ENCODE data around the gene CYTH4.

DNA sequence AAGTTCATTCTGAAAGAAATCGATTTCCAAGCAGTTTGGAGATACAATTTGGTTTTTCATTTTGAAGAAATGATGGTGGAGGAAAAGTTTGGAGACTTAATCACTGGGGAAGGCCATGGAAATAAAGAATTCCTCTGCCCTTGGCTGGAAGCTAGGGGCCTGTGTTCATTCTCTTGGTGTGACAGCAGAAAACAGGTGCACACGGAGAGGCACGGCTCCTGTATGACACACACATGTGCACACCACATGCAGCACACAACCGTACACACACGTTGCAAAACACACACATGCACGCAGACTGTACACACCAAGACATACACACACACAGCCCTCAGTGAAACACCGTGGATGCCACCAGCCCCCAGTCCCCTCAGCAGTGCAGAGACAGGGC is 64.2 kb downstream of the CYTH4 start:
- TF ChIP-seq CTCF (IDR thresholded peaks at IDR 0.05) (no peak), EZH2phosphoT487 (IDR thresholded peaks at IDR 0.05) (no peak), EZH2 (IDR thresholded peaks at IDR 0.05) (no peak)

Data from neural progenitor cell (in vitro differentiated cells).